GM19099 (cell line): ENCODE measurements around the gene CLIP2.

Source experiments
- POLR2A ChIP-seq: IDR thresholded peaks from 3 replicates; pipeline ENCODE4 v1.6.1; 2011; ENCODE audit warnings: low read depth; ENCODE audit not compliant: insufficient read length; ENCODE audit errors: extremely low read depth

Gene CLIP2

DNA sequence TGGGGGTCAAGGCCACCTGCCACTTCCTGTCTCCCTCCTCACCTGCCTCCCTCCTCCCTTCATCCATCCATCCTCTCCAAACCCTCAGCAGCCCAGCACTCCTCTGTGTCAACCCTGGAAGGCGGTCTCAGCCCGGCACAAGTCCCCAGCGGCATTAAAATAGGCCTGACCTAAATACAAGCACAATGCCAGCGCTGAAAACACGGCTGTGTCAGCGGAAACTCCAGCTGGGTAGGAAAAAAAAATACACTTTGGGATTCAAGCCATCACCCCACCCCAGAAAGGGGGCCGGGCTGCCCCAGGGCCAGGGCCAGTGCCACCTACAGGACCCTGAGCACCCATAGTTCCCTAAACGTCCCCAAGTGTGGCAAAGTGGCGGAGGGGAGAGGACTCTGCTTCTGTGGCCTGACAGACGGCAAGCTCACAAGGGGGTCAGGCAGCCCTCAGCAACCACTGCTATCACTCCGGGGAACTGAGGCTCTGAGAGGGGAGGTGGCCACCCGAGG is 141.8 kb downstream of the CLIP2 start:
- TF ChIP-seq POLR2A: no peak

- no peak for TF ChIP-seq POLR2A
These were observed 149.1 kb downstream of the CLIP2 start for GRCh38 chr7:74438327-74438726.

DNA sequence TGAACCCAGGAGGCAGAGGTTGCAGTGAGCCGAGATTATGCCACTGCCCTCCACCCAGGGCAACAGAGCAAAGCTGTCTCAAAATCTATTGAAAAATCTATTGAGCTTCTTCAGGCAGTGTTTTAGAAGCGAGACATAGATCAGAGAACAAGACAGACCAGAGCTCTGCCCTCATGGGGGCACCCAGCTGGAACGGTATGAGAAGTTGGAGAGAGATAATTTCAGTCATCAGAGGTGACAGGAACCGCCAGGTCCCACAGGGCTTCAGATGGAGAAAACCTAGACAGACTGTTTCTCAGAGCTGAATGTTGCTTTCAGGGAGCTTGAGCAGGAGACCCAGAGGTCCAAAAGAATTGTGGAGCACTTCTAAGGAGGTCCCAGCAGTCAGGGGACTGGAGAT is 150.3 kb downstream of the CLIP2 start:
- no peak for TF ChIP-seq POLR2A

GRCh38 chr7:74441801-74442200 is 152.6 kb downstream of the CLIP2 start:
- no peak for TF ChIP-seq POLR2A

DNA sequence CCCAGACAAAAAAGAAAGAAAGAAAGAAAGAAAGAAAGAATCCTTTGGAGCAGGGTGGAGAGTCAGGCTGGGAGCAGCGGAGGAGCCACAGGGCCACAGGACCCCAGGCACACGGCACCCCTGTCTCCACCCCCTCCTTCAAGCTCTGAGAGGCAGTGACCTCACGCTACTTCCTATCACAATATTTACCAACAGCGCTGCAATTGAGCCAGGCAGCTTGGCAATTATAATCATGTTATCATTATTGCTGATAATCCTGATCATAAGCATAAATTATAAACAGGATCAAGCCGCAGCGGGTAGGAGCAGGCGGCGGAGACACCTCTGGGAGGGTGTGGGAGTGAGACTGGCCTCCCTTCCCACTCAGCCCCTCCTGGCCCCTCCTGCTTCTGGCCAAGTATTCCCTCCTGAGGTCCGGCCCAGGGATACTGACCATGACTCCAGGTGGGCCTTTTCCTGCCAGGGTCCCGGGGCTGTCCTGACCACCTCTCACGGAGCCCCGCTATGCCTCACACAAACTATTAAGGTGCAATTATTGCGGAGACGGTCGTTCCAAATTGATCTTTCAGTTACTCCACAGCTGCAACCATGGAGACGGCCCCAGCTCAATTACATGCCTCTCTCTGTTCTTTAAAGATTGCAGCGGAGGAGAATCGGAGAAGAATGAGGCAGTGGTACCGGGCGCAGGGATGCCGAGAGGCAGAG is 154.5 kb downstream of the CLIP2 start:
- TF ChIP-seq POLR2A: no peak

DNA sequence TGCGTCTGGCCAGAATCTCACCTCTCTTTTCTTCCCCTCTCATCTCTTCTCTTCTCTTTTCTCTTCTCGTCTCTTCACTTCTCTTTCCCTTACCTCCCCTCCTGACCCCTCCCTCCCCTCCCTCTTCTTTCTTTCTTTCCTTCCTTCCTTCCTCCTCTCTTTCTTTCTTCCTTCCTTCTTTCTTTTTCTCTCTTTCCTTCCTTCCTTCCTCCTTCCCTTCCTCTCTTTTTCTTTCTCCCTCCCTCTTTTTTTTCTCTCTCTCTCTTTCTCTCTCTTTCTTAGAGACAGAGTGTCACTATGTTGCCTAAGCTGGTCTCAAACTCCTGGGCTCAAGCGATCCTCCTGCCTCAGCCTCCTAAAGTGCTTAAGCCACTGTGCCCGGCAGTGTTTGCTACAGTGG is 159.9 kb downstream of the CLIP2 start:
- TF ChIP-seq POLR2A: no peak

DNA sequence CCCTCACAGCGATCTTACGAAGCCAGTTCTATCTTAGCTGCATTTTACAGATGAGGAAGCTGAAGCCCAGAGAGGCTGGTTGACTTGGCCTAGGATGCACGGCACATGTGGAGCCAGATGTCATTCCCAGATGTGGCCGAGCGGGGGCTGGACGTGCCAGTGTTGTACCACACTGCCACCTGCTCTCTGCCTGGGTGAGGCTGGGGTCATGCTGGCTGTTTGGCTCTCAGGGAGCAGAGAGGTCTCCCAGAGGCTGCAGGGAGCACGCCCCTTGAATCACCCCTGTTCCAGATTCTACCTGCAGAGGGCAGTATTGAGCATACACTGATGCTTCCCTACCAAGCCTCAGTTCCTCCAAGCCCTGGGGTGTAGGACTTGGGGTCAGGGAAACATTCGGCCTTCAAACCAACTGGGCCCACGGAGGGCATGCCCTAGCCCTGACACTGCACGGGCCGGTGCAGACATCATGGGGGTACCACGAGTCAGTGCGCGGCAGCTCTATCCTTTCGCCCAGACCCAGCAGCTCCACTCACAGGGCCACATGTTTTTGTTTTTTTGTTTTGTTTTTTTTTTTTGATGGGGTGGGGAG is 160.7 kb downstream of the CLIP2 start:
- no peak for TF ChIP-seq POLR2A

GRCh38 chr7:74452748-74453321 is 163.6 kb downstream of the CLIP2 start:
- TF ChIP-seq POLR2A: no peak

- no peak for TF ChIP-seq POLR2A
These were observed 164.3 kb downstream of the CLIP2 start, which contains the start of gene GTF2IRD1 for GRCh38 chr7:74453322-74454011. Gene GTF2IRD1 (plus strand): TSS chr7:74453906. CDS start chr7:74508081, 54,175 bp downstream.

DNA sequence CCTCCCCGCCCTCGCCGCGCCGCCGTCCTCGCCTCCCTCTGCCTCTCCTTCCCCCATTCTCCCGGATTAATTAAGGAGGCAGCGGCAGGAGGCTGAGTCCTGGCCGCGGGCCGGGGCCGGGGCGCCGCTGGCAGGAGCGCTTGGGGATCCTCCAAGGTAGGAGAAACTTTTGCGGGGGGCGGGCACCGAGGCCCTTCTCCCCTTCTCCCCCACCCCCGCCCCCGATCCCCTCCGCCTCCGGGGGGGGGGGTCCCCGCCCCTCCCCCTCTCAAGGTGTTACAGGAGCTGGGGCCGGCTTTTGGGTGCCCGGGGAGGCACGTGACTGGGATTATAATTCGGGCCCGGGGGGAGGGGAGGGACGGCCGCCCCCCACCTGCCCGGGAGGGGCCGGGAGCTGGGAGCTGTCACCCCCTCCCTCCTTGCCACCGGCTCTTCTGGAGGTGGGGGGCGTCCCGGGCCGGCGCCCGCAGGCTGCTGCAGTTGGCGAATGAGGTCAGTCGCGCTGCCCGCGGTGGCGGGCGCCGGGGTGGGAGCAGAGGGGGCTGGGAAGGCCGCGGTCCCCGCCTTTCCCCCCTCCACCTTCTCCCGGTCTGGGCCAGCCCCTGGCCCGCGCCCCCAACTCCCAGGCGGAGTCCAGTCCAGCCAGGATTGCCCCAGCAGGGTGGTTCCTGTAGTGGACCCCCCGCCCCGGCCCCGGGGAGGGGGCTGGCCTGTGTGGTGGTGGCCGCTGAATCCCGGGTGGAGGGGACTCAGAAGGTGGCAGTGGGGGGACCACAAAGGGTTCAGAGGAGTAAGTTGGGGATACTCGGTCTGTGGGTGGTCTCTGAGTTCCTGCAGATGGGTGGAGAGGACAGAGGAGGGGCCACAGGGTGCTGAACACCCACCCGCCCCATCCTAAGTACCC is 165.1 kb downstream of the CLIP2 start:
- TF ChIP-seq POLR2A: no peak

- no peak for TF ChIP-seq POLR2A
These were observed 165.7 kb downstream of the CLIP2 start for GRCh38 chr7:74454925-74455288.

GRCh38 chr7:74455291-74455804 is 166.1 kb downstream of the CLIP2 start:
- no peak for TF ChIP-seq POLR2A
